ENCODE results near the gene RASSF8.

Gene RASSF8

GRCh38 chr12:25981597-25981996 is 23.1 kb downstream of the RASSF8 start:
- no peak for DNase-seq (ENCODE audit: low read depth)
- TF ChIP-seq, protein P1, sequence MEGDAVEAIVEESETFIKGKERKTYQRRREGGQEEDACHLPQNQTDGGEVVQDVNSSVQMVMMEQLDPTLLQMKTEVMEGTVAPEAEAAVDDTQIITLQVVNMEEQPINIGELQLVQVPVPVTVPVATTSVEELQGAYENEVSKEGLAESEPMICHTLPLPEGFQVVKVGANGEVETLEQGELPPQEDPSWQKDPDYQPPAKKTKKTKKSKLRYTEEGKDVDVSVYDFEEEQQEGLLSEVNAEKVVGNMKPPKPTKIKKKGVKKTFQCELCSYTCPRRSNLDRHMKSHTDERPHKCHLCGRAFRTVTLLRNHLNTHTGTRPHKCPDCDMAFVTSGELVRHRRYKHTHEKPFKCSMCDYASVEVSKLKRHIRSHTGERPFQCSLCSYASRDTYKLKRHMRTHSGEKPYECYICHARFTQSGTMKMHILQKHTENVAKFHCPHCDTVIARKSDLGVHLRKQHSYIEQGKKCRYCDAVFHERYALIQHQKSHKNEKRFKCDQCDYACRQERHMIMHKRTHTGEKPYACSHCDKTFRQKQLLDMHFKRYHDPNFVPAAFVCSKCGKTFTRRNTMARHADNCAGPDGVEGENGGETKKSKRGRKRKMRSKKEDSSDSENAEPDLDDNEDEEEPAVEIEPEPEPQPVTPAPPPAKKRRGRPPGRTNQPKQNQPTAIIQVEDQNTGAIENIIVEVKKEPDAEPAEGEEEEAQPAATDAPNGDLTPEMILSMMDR (conservative IDR thresholded peaks at IDR 0.05; ENCODE audit: low read depth, low read length) = no peak
- H3K4me3 ChIP-seq (ENCODE audit: low read length) = no peak overlapping the region

- DNase-seq (ENCODE audit: low read depth) = no peak
- H3K4me3 ChIP-seq (ENCODE audit: low read length) = no peak overlapping the region
- TF ChIP-seq, protein P1 (conservative IDR thresholded peaks at IDR 0.05; ENCODE audit: low read depth, low read length) = no peak
These were observed 23.9 kb downstream of the RASSF8 start for GRCh38 chr12:25982416-25982815.

DNA sequence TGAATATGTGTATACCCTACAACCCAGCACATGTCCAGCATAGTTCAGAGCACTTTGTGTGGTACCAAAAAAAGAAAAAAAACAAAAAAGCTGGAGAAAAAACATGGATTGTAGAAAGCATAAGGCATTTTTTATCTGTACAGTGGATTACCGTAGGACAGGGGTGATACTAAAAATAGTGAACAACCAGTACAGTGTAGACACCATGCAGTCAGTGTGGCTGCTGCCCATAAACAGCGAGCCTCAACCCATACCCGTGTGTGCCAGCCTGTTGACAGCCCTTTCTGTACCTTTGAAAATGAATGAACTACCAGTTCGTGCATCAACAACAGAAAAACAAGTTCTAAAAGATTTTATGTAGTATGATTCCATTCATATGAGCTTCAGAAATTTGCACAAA is 25.1 kb downstream of the RASSF8 start:
- H3K4me3 ChIP-seq (ENCODE audit: low read length) = no peak overlapping the region
- TF ChIP-seq, protein P1 (conservative IDR thresholded peaks at IDR 0.05; ENCODE audit: low read depth, low read length) = no peak
- no peak for DNase-seq (ENCODE audit: low read depth)

DNA sequence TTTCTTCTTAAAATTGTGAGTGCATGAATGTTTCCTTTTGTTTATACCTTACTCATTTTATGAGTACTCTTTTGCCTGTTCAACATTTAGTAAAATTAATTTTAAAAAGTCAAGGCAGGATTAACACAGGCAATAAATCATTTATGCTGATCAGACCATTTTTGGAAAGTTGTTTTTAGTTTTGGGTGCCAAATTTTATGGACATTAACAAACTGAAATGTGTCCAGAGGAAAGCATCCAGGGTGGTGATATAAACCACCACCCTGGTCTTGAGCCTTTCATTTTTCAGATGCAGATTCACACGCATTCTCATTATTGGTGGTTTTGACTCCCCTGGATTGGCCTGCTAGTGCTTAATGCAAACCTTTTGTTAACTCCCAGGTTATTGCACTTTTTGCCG is 26.3 kb downstream of the RASSF8 start:
- no peak for DNase-seq (ENCODE audit: low read depth)
- H3K4me3 ChIP-seq (ENCODE audit: low read length) = no peak overlapping the region
- TF ChIP-seq, protein P1 (conservative IDR thresholded peaks at IDR 0.05; ENCODE audit: low read depth, low read length) = no peak

GRCh38 chr12:25985316-25986175 is 27.1 kb downstream of the RASSF8 start:
- no peak for DNase-seq (ENCODE audit: low read depth)
- no peak overlapping the region for H3K4me3 ChIP-seq (ENCODE audit: low read length)
- TF ChIP-seq, protein P1 (conservative IDR thresholded peaks at IDR 0.05; ENCODE audit: low read depth, low read length) = no peak

DNA sequence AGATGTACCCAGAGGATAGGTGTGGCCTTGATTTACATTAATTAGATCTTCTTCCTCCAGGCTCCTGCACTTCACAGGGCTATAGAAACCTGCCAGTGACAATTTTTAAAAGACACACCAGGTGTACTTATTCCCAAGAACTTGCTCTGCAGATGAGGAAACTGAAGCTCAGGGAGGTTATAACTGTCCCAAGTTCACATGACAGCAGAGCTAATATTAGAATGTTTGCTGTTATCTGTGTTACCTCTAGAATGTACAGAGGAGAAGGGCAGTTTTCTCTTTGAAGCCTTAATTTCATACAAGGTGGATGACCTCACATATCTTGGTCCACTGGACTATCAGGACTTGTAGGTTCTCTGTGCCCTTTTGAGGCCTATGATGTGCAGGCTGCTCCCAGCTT is 27.7 kb downstream of the RASSF8 start:
- H3K4me3 ChIP-seq (ENCODE audit: low read length) = no peak overlapping the region
- TF ChIP-seq, protein P1 (conservative IDR thresholded peaks at IDR 0.05; ENCODE audit: low read depth, low read length) = no peak
- DNase-seq (ENCODE audit: low read depth) = no peak

DNA sequence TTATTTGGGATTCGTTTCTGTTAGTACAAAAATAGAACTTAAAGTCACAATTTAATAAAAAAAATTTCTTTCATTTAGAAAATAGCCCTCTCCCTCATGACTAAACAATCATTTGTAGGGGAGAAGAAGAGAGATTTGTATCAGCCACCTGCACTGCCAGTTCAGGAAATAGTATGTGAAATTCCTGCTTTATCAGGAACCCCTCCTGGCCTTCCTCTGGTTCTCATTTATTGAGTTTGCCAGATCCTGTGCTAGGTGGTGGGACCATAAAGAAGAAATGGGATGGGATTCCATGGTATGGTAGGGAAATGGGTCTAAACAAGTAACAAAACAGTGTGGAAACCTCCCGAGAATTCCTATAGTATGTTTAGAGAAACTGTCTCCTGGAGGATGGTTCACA is 30.0 kb downstream of the RASSF8 start:
- H3K4me3 ChIP-seq (ENCODE audit: low read length) = no peak overlapping the region
- no peak for DNase-seq (ENCODE audit: low read depth)
- TF ChIP-seq, protein P1 (conservative IDR thresholded peaks at IDR 0.05; ENCODE audit: low read depth, low read length) = no peak

Data from retinal pigment epithelial cell (primary cell).